ENCODE data around the gene SMYD3. TPM values are rescaled to one million over a fixed set of nuclear protein-coding genes. Genes with fewer than 3 reads are reported as not detected.

SMYD3 gene
- total RNA-seq, 1 donor from 2014 or later = 34.9 TPM

DNA sequence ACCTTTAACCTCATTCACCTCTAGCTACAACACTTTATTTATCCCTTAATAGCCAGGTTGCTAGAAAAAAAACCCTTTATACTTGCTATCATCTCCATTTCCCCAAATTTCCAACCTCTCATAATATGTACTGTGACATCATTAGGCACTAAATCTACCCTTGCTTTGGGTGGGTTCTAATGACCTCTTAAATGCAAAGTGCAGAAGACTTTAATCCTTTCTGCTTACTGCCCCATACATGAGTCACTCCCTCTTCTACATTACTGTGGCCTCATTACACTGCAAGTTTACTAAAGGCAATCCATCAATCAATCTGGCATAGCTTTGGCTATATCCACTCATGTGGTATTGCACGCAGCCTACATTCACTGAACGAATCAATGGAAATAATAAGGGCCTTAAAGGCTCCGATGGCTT lies 353.3 kb downstream of the SMYD3 start:
- Mint-ChIP-seq H3K9me3 (no peaks in the 10 kb centered on the region), H3K4me1 (peaks cover 10% of the 10 kb centered on the region), H3K27me3 (ENCODE audit: low read depth) (no peaks in the 10 kb centered on the region), H3K27ac (no peak overlapping the region), H3K36me3 (no peaks in the 10 kb centered on the region), H3K4me3 (no peak overlapping the region)
- TF ChIP-seq, protein P1, sequence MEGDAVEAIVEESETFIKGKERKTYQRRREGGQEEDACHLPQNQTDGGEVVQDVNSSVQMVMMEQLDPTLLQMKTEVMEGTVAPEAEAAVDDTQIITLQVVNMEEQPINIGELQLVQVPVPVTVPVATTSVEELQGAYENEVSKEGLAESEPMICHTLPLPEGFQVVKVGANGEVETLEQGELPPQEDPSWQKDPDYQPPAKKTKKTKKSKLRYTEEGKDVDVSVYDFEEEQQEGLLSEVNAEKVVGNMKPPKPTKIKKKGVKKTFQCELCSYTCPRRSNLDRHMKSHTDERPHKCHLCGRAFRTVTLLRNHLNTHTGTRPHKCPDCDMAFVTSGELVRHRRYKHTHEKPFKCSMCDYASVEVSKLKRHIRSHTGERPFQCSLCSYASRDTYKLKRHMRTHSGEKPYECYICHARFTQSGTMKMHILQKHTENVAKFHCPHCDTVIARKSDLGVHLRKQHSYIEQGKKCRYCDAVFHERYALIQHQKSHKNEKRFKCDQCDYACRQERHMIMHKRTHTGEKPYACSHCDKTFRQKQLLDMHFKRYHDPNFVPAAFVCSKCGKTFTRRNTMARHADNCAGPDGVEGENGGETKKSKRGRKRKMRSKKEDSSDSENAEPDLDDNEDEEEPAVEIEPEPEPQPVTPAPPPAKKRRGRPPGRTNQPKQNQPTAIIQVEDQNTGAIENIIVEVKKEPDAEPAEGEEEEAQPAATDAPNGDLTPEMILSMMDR (IDR thresholded peaks at IDR 0.05; ENCODE audit: unreplicated experiment) = no peak
- no peak for DNase-seq (ENCODE audit: low spot score in 2 of 2, unreplicated experiment in 2 of 2)

GRCh38 chr1:246152986-246153431 lies 354.1 kb downstream of the SMYD3 start:
- Mint-ChIP-seq H3K9me3 (no peaks in the 10 kb centered on the region), H3K36me3 (peaks cover 2% of the 10 kb centered on the region), H3K4me1 (peaks cover 10% of the 10 kb centered on the region), H3K4me3 (no peak overlapping the region), H3K27me3 (ENCODE audit: low read depth) (no peaks in the 10 kb centered on the region), H3K27ac (peak overlapping the region; percentile 18)
- no peak for DNase-seq (ENCODE audit: low spot score in 2 of 2, unreplicated experiment in 2 of 2)
- TF ChIP-seq, protein P1 (IDR thresholded peaks at IDR 0.05; ENCODE audit: unreplicated experiment) = no peak

DNA sequence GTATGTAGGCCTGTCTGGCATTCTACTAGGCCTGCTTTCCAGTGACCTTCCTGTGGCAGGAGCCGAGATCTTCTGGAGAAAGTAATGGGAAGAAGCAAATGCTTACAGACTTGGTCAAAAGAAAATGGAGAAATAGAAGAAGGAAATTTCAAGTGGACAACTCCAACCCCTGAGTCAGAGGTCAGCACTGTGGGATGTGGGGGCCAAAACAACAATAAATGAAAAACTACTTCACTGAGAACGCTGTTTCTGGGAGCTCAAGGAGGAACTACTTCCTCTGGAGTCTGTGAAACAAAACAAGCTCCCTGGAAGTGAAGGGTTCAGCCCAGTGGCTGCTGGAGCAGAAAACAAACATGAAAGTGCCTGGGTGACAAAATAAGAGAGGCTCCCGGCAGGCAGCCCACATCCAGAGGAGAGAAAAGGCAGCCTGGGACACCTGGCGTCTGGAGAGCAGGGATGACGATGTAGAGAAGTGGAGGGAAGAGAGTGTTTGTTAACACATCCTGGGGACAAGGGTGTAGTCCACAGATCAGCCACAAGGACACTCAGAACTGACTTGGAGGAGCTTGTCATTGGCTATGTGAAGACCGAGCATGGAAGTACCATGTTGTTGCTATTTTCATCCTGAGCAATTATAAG lies 355.2 kb downstream of the SMYD3 start:
- TF ChIP-seq, protein P1 (IDR thresholded peaks at IDR 0.05; ENCODE audit: unreplicated experiment) = no peak
- DNase-seq (ENCODE audit: low spot score in 2 of 2, unreplicated experiment in 2 of 2) = no peak
- Mint-ChIP-seq H3K4me3 (no peak overlapping the region), H3K27ac (no peak overlapping the region), H3K9me3 (no peaks in the 10 kb centered on the region), H3K27me3 (ENCODE audit: low read depth) (no peaks in the 10 kb centered on the region), H3K4me1 (peaks cover 10% of the 10 kb centered on the region), H3K36me3 (peaks cover 2% of the 10 kb centered on the region)

- peaks cover 10% of the 10 kb centered on the region for H3K4me1 Mint-ChIP-seq
- no peak overlapping the region for H3K4me3 Mint-ChIP-seq
- DNase-seq (ENCODE audit: low spot score in 2 of 2, unreplicated experiment in 2 of 2) = no peak
- no peaks in the 10 kb centered on the region for H3K27me3 Mint-ChIP-seq (ENCODE audit: low read depth)
- H3K9me3 Mint-ChIP-seq = no peaks in the 10 kb centered on the region
- no peak overlapping the region for H3K27ac Mint-ChIP-seq
- H3K36me3 Mint-ChIP-seq = peaks cover 2% of the 10 kb centered on the region
- TF ChIP-seq, protein P1 (IDR thresholded peaks at IDR 0.05; ENCODE audit: unreplicated experiment) = no peak
These were observed 357.5 kb downstream of the SMYD3 start for GRCh38 chr1:246149543-246149942.

DNA sequence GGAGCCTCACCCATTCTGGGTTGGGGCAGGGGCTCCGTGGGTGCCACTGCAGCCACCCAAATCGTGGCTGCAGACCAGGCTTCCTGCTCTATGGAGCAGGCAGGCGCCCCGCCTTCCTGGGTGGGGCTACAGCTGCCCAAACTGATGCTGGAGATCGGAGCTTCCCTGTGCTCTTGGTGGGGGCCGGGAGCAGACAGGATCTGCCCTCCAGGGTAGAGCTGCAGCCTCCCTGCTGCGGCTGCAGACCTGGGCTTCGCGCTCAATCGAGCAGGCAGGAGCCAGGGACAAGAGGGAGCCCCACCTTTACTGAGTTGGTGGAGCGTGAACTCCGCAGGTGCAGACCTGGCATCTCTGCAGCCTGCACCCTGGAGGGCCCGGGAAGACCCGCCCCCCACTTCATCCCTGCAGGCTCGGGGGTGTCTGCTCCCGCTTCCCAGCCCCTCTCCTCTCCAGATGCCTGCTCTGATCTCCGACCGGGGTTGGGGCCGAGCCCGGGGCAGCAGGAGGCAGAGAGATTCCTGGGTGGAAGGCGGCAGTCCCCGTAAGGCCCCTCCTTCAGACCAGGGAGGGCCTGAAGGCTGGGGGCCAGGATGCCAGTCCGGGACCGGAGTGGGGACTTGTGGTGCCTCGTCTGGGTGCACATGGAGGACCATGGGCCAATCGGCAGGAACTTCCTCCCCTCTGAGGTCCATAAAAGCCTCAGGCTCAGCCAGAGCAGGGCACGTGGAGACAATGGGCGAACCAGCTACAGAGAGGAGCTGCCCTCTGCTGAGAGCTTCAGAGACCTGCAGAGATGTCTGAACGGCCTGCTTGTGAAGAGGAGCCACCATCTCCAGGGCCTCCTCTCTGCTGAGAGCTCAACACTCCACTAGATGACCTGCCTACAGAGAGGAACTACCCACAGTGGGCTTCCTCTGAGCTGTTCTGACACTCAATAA lies 359.3 kb downstream of the SMYD3 start:
- H3K4me1 Mint-ChIP-seq = no peaks in the 10 kb centered on the region
- no peaks in the 10 kb centered on the region for H3K27me3 Mint-ChIP-seq (ENCODE audit: low read depth)
- DNase-seq (ENCODE audit: low spot score in 2 of 2, unreplicated experiment in 2 of 2) = no peak
- peaks cover 2% of the 10 kb centered on the region for H3K36me3 Mint-ChIP-seq
- H3K9me3 Mint-ChIP-seq = no peaks in the 10 kb centered on the region
- H3K4me3 Mint-ChIP-seq = no peak overlapping the region
- TF ChIP-seq, protein P1 (IDR thresholded peaks at IDR 0.05; ENCODE audit: unreplicated experiment) = no peak
- no peak overlapping the region for H3K27ac Mint-ChIP-seq

Data from mesothelial cell of epicardium (in vitro differentiated cells).